ENCODE measurements around the gene ZNF248. TPM values are rescaled to one million over a fixed set of nuclear protein-coding genes. Genes with fewer than 3 reads are reported as not detected.

The ZNF248 gene
- total RNA-seq, 4 donors from 2014 or later: 7.2 to 51.2 (median 26.9) TPM

- Histone ChIP-seq H3K27ac (peak overlapping the region; percentile 100), H3K4me1 (peaks cover 4% of the 10 kb centered on the region in 2 donors), H3K9me3 (no peaks in the 10 kb centered on the region), H3K4me3 (peak overlapping the region; percentile 64 to 97), H3K36me3 (no peaks in the 10 kb centered on the region), H3K27me3 (no peaks in the 10 kb centered on the region)
- TF ChIP-seq POLR2A (IDR thresholded peaks at IDR 0.05) (no peak), CTCF (IDR thresholded peaks at IDR 0.05) (no peak)
- intact Hi-C loops (cut with DNase I; ENCODE audit: low total_unique reads): loop anchor here (10.0 kb wide), 1 partner anchor 118 kb away; the partner anchor contains the start of gene ZNF25
- DNase-seq: peak in 1 of 2 donors; percentile 34
Observed at GRCh38 chr10:37856881-37857286, 526 bp downstream of the ZNF248 start.

GRCh38 chr10:37855636-37856035 lies 1.8 kb downstream of the ZNF248 start:
- H3K27me3 ChIP-seq: no peaks in the 10 kb centered on the region
- H3K4me3 ChIP-seq: peak overlapping the region in 1 of 2 donors; percentile 97
- H3K27ac ChIP-seq: peak overlapping the region in 1 of 2 donors; percentile 6
- intact Hi-C loops (cut with DNase I; ENCODE audit: low total_unique reads): loop anchor here (10.0 kb wide), 1 partner anchor 119 kb away; the partner anchor contains the start of gene ZNF25
- no peaks in the 10 kb centered on the region for H3K9me3 ChIP-seq
- H3K36me3 ChIP-seq: no peaks in the 10 kb centered on the region
- no peak for DNase-seq
- peaks cover 4% of the 10 kb centered on the region in 2 donors for H3K4me1 ChIP-seq
- TF ChIP-seq CTCF (IDR thresholded peaks at IDR 0.05) (no peak), POLR2A (IDR thresholded peaks at IDR 0.05) (no peak)

GRCh38 chr10:37854626-37855025 lies 2.8 kb downstream of the ZNF248 start:
- H3K4me1 ChIP-seq: peaks cover 4% of the 10 kb centered on the region in 2 donors
- H3K9me3 ChIP-seq: no peaks in the 10 kb centered on the region
- no peaks in the 10 kb centered on the region for H3K36me3 ChIP-seq
- no peak for DNase-seq
- H3K27ac ChIP-seq: no peak overlapping the region
- H3K4me3 ChIP-seq: no peak overlapping the region
- TF ChIP-seq POLR2A (IDR thresholded peaks at IDR 0.05) (no peak), CTCF (IDR thresholded peaks at IDR 0.05) (no peak)
- no peaks in the 10 kb centered on the region for H3K27me3 ChIP-seq
- intact Hi-C loops (cut with DNase I; ENCODE audit: low total_unique reads): loop anchor here (10.0 kb wide), 1 partner anchor 120 kb away; the partner anchor contains the start of gene ZNF25

- no peak for DNase-seq
- Histone ChIP-seq H3K27ac (no peak overlapping the region), H3K9me3 (peaks cover 0 to 7% of the 10 kb centered on the region in 2 donors), H3K4me1 (no peaks in the 10 kb centered on the region), H3K36me3 (no peaks in the 10 kb centered on the region), H3K27me3 (no peaks in the 10 kb centered on the region), H3K4me3 (no peak overlapping the region)
- intact Hi-C loops (cut with DNase I; ENCODE audit: low total_unique reads): no loop called here
- TF ChIP-seq CTCF (IDR thresholded peaks at IDR 0.05): no peak
- no peak for TF ChIP-seq POLR2A (IDR thresholded peaks at IDR 0.05)
Observed at GRCh38 chr10:37844644-37845043, 12.8 kb downstream of the ZNF248 start.

GRCh38 chr10:37839243-37839642 lies 18.2 kb downstream of the ZNF248 start:
- Histone ChIP-seq H3K4me1 (no peaks in the 10 kb centered on the region), H3K9me3 (peaks cover 0 to 7% of the 10 kb centered on the region in 2 donors), H3K27me3 (no peaks in the 10 kb centered on the region), H3K27ac (no peak overlapping the region), H3K4me3 (no peak overlapping the region), H3K36me3 (no peaks in the 10 kb centered on the region)
- DNase-seq: no peak
- TF ChIP-seq POLR2A (IDR thresholded peaks at IDR 0.05) (no peak), CTCF (IDR thresholded peaks at IDR 0.05) (no peak)
- intact Hi-C loops (cut with DNase I; ENCODE audit: low total_unique reads): no loop called here
